Measurements from ENCODE around the gene HYLS1.
"Not testable (repeated sequence)": the region's sequence is repeated elsewhere in the genome, so short reads cannot be mapped to it uniquely, and the experiment has no call there.

Gene HYLS1

DNA sequence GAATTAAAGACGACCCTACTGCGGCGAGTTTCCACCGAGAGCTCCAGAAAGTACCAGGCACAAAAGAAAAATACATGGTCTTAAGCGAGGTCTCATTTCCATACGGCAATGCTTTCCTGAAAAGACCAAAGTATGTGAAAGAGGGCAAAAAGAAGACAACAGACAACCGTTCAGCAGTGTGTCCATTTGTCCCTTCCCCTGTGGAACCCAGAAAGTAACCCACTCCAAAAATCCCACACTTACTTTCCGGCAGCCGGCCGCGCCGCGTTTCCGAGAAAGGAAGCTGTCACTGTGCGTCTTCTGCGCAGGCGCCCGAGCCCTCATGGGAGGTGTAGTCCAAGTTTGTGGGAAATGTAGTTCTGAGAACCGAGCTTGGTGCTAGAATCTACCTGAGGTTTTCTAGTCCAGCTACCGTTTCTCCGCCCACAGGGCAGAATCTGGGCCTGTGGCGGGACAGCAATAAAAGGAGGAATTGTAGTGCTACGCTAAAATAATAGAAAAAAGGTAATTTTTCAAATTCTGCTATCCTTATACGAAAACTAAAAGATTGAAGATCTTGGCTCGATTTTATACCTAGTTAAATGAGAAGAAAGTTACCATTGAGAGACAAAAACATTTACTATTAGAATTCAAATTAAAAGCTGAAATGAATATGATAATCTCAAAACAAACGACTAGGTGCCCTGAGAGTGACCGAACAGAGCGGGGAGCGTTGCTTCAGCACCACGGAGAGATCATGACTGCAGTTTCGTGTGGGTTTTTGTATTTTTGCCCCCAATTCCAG lies 15.7 kb downstream of the HYLS1 start, which contains the start of gene PUS3:
PUS3 (minus strand) TSS at position 280 of the 784 bp plus-strand sequence. CDS start 6,922 bp downstream, outside the sequence.
- peak; percentile 74 to 87 (median 81) for DNase-seq

GRCh38 chr11:125903711-125904659 lies 16.5 kb downstream of the HYLS1 start, which contains the start of gene DDX25:
DDX25 (plus strand) TSS chr11:125904508; CDS start chr11:125904518, 10 bp downstream.
- DNase-seq: peak in 3 of 5 experiments; percentile 6 to 26 (median 6)

GRCh38 chr11:125904678-125905077 lies 17.2 kb downstream of the HYLS1 start:
- no peak for DNase-seq

DNA sequence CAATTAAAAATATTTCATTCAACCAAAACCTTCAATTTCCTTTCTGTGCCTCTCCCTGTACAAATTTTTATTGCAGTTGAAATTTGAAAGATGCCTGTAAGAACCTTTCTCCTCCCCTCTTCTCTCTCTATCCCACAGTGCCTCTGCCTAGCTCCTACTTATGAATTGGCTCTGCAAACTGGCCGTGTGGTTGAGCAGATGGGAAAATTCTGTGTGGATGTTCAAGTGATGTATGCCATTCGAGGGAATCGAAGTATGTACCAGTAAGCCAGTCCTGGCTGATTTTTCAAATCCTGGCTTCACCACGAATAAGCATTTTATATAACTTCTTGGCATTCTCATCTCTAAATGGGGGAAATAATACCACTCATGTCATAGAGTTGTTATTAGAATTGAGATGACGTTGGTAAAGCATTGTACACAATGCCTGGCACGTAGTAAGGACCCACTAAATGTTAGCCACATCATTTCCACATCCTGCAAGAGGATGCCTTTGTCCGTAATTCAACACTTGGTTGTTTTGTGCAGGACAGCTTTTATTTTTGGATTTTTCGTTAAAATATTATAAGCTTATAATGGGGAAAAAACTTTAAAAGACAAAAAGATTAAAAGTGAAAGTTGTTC lies 22.9 kb downstream of the HYLS1 start:
- DNase-seq: no peak

DNA sequence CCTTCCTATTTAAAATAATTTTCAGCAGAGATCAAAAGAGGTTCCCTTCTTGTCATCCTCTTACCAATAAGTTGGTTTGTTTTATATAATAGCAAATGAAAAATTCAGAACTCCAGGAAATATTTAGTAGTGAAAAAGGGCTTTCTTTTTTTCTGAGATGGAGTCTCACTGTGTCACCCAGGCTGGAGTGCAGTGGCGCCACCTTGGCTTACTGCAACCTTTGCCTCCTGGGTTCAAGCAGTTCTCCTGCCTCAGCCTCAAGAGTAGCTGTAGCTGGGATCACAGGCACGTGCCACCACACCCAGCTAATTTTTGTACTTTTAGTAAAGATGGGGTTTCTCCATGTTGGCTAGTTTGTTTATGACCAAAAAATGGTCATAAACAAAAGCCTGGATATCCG lies 27.1 kb downstream of the HYLS1 start:
- not testable (repeated sequence) for DNase-seq

DNA sequence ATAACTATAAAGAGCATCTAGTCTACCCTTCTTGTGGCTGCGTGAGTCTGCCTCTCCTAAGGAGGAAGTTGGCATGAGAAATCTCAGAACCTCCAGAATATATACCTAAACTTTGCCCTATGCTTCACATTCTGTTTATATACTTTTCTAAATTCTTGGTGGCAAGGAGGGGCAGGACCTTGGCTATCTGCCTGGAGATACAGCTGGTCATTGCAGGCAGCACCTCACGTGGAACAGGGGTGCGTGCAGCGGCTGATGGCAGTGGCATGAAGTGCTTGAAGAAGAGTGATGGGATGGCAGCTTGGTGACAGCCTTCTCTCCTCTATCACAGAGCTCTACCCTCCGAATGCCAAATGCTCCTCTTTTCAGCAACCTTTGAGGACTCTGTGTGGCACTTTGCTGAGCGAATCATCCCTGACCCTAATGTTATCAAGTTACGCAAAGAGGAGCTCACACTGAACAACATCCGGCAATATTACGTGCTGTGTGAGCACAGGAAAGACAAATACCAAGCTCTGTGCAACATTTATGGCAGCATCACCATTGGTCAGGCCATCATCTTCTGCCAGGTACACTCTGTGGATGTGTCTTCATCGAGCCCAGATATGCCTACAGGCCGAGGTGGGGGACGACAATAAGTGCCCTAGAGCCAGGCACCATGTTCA lies 29.3 kb downstream of the HYLS1 start:
- DNase-seq: no peak

GRCh38 chr11:125918140-125918840 lies 30.8 kb downstream of the HYLS1 start:
- DNase-seq: no peak

- no peak for DNase-seq
Measured at GRCh38 chr11:125921042-125921441, 33.6 kb downstream of the HYLS1 start.

- no peak for DNase-seq
Measured at GRCh38 chr11:125922156-125922555, 34.7 kb downstream of the HYLS1 start.

DNA sequence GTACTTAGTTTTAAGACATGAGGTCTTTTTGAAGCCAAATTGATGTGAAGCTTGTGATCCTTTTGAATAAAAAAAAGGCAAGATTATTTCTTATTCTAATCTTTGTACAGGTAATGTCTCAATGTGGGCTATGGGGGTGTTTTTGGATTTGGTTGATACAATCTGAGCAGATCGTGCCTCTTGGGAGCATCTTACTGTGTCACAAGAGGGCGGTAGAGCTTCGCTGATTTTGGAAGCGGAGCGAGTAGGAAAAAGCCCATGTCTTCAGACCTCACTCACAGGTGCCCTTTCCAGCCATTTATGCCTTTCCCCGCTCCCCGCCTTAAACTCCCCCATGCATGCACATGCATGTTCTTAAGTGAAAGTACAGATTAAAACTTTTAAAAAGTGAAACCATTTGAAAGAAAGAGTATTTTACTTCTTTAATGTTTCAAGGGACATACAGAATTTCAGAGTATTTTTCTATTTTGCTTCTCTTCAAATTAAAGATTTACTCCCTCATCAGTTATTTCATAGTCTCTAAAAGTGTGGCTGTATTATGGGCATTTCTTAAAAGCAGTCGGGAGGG lies 35.6 kb downstream of the HYLS1 start:
- DNase-seq: peak in 2 of 5 experiments; percentile 29 to 68

- no peak for DNase-seq
Measured at GRCh38 chr11:125923633-125924032, 36.2 kb downstream of the HYLS1 start.

DNA sequence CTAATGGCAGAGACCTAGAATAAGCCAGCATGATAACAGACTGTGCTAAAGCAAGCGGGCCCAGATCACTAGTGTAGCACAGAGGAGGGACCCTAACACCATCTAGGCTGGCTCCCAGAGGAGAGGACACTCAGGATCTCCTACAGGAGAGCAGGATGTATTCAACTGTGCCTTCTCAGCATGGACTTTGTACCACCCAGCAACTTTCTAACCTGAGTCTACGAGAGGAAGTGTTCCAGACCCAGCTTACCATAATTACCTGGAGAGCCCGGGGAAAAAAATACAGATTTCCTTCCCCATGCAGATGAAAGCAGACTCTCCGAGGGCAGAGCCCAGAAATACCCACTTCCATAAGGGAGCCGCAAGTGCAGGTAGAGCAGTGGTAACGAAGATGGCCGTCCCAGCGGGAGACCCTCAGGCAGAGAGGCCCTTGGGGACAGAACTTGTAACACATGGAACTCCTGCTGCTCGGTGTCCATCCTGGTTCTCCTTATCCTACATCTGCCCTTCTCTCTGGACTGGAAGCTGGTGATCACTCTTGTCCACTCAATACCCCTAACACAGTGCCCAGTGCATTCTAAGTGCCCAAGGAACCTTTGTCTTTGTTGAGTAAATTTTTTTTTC lies 37.0 kb downstream of the HYLS1 start:
- no peak for DNase-seq

DNA sequence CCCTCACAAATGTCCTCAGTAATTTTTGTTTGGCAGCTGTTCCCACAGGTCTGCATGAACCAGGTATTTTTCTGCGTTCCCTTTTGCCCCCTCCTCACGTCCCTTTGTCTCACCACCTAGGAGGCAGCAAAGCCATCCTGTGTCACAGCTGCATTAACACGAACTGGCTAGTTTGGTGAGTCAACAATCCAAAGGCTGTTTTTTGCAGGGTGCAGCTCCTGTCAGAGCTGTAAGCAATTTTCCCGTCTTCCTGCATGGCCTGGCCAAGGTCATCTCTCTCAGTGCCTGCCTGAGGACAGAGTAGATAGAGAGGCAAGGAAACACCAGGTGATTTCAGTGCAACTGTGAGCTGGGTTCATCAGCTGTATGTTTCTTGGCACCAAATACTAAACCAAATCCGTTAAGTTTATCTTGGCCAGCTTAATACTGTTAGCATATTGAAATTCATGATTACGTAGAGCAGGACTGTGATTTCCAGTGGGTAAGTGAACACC lies 37.8 kb downstream of the HYLS1 start:
- DNase-seq: no peak

GRCh38 chr11:125925804-125926203 lies 38.3 kb downstream of the HYLS1 start:
- DNase-seq: no peak

GRCh38 chr11:125926682-125927081 lies 39.2 kb downstream of the HYLS1 start:
- DNase-seq: no peak

DNA sequence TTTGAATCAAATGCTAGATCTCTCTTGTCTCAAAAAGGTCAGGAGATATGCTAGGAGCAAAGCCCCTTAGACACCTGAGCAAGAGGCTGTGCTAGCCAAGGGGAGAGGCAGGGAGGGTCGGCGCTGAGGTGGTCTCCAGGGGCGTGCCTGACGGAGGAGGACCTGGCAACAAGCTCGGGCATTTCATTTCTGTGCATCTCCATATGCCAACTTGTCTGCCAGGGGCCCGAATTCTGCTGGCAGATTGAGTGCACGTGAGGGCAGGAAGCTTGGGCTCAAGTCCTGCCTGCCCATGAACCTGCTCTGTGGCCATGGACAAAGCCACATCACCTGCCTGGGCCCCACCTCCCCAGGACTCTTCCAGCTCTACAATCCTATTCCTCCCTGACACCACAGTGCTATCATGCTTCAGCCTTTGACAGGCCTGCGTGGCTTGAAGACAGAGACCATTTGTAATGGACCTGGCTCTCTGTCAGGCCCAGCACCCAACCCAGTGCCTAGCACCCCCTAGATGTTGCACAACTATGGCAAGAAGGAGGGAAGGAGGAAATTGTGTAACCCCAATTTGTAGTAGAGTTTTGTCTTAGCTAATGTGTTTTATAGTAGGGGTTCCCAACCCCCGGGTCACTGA lies 42.1 kb downstream of the HYLS1 start:
- no peak for DNase-seq

DNA sequence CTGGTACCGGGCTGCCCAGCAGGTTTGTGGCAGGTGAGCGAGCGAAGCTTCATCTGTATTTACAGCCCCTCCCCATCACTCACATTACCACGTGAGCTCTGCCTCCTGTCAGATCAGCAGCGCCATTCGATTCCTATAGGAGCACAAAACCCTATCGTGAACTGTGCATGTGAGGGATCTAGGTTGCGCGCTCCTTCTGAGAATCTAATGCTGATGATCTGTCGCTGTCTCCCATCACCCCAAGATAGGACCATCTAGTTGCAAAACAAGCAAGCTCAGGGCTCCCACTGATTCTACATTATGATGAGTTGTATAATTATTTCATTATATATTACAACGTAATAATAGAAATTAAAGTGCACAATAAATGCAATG lies 42.6 kb downstream of the HYLS1 start:
- no peak for DNase-seq

DNA sequence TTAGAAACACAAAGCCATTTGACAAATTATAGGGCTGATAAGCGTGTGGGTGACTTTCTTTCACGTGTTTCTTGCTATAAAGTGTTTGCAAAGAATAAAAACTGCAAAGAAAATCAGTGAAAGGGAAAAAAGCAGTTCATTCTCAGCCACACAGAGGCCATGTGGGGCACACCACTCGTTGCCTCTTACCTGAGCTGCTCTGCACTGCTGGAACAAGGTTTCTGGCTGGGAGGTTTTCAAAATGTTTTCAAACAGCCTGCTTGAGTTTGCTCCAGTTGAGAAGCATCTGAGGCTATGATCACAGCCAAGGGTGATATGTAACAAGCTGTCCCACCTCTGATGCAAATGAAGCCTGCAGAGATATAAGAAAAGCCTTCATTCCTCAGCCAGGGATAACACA lies 43.6 kb downstream of the HYLS1 start:
- DNase-seq: no peak

GRCh38 chr11:125931668-125932067 lies 44.2 kb downstream of the HYLS1 start:
- no peak for DNase-seq

DNA sequence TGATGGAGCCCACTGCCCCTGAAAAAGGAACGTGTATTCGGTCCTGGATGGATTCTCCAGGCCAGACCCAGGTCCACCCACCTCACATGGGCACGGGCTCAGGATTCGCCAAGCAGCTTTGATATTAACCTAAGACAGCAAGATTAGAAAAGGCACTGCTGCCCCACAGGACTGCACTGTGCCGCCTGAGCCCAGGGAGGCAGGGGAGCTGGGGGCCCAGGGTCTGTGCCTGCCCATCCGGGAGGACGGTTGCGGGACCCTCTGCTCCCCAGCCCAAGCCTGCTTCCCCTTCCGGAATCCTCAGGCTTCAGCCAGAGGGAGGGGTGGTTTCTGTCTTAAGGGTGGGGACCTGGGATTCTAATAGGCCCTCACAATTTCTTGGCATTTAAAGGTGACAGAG lies 44.8 kb downstream of the HYLS1 start:
- no peak for DNase-seq
